ENCODE results near the gene ATP7B. TPM values are rescaled to one million over a fixed set of nuclear protein-coding genes. Genes with fewer than 3 reads are reported as not detected.

The ATP7B gene
- total RNA-seq, 1 donor from 2014 or later = 12.3 TPM

- H3K36me3 Mint-ChIP-seq (ENCODE audit: low read depth, unreplicated experiment) = no peaks in the 10 kb centered on the region
- H3K4me2 ChIP-seq (ENCODE audit: low read length) = no peak overlapping the region
Measured at GRCh38 chr13:51916962-51917361, 94.3 kb downstream of the ATP7B start.

GRCh38 chr13:51916051-51916818, 95.0 kb downstream of the ATP7B start:
- H3K27me3 ChIP-seq (ENCODE audit: insufficient read depth, low read length) = peaks cover 3% of the 10 kb centered on the region
- no peak overlapping the region for H3K27ac ChIP-seq (ENCODE audit: low read depth, low read length)
- no peaks in the 10 kb centered on the region for H3K79me2 ChIP-seq (ENCODE audit: insufficient read depth, low read length)
- no peak for FAIRE-seq
- TF ChIP-seq CTCF (IDR thresholded peaks at IDR 0.05; ENCODE audit: insufficient read depth, low read depth, low read length) (no peak), EZH2 (IDR thresholded peaks at IDR 0.05; ENCODE audit: insufficient read depth, low read length) (no peak)
- Mint-ChIP-seq H3K4me3 (ENCODE audit: unreplicated experiment) (no peak overlapping the region), H3K4me1 (ENCODE audit: low read depth, unreplicated experiment) (no peaks in the 10 kb centered on the region), H3K27ac (ENCODE audit: unreplicated experiment) (no peak overlapping the region), H3K27me3 (ENCODE audit: low read depth, unreplicated experiment) (peaks cover 2% of the 10 kb centered on the region), H3K36me3 (ENCODE audit: low read depth, unreplicated experiment) (no peaks in the 10 kb centered on the region), H3K9me3 (ENCODE audit: unreplicated experiment) (peaks cover 2% of the 10 kb centered on the region)
- no peak overlapping the region for H3K4me3 ChIP-seq (ENCODE audit: insufficient read depth, low read depth, low read length)
- H3K9ac ChIP-seq (ENCODE audit: low read length) = no peak overlapping the region
- no peak overlapping the region for H2AFZ ChIP-seq (ENCODE audit: low read depth, low read length)
- no peaks in the 10 kb centered on the region for H3K4me1 ChIP-seq (ENCODE audit: insufficient read depth, low read length)
- no peaks in the 10 kb centered on the region for H3K9me3 ChIP-seq (ENCODE audit: insufficient read depth, low read depth, low read length)
- H3K36me3 ChIP-seq (ENCODE audit: insufficient read depth, low read length) = no peaks in the 10 kb centered on the region
- no peak overlapping the region for H3K4me2 ChIP-seq (ENCODE audit: low read length)
- no peak for DNase-seq (ENCODE audit: low read depth)
- H4K20me1 ChIP-seq (ENCODE audit: insufficient read depth, low read length) = no peaks in the 10 kb centered on the region

More at GRCh38 chr13:51916962-51917361, 94.3 kb downstream of the ATP7B start:
- no peak for DNase-seq (ENCODE audit: low read depth)
- no peaks in the 10 kb centered on the region for H3K4me1 ChIP-seq (ENCODE audit: insufficient read depth, low read length)
- peaks cover 2% of the 10 kb centered on the region for H3K9me3 Mint-ChIP-seq (ENCODE audit: unreplicated experiment)
- no peaks in the 10 kb centered on the region for H3K36me3 ChIP-seq (ENCODE audit: insufficient read depth, low read length)
- peaks cover 2% of the 10 kb centered on the region for H3K27me3 Mint-ChIP-seq (ENCODE audit: low read depth, unreplicated experiment)
- H3K9ac ChIP-seq (ENCODE audit: low read length) = no peak overlapping the region
- H4K20me1 ChIP-seq (ENCODE audit: insufficient read depth, low read length) = no peaks in the 10 kb centered on the region
- no peaks in the 10 kb centered on the region for H3K4me1 Mint-ChIP-seq (ENCODE audit: low read depth, unreplicated experiment)
- no peak overlapping the region for H3K4me3 Mint-ChIP-seq (ENCODE audit: unreplicated experiment)
- no peaks in the 10 kb centered on the region for H3K79me2 ChIP-seq (ENCODE audit: insufficient read depth, low read length)
- H3K27ac ChIP-seq (ENCODE audit: low read depth, low read length) = no peak overlapping the region
- H2AFZ ChIP-seq (ENCODE audit: low read depth, low read length) = no peak overlapping the region
- no peak overlapping the region for H3K4me3 ChIP-seq (ENCODE audit: insufficient read depth, low read depth, low read length)
- H3K27ac Mint-ChIP-seq (ENCODE audit: unreplicated experiment) = no peak overlapping the region
- no peaks in the 10 kb centered on the region for H3K9me3 ChIP-seq (ENCODE audit: insufficient read depth, low read depth, low read length)
- peaks cover 3% of the 10 kb centered on the region for H3K27me3 ChIP-seq (ENCODE audit: insufficient read depth, low read length)
- TF ChIP-seq CTCF (IDR thresholded peaks at IDR 0.05; ENCODE audit: insufficient read depth, low read depth, low read length) (no peak), EZH2 (IDR thresholded peaks at IDR 0.05; ENCODE audit: insufficient read depth, low read length) (no peak)
- no peak for FAIRE-seq

- H3K4me1 Mint-ChIP-seq (ENCODE audit: low read depth, unreplicated experiment) = no peaks in the 10 kb centered on the region
- H3K27ac ChIP-seq (ENCODE audit: low read depth, low read length) = no peak overlapping the region
- TF ChIP-seq CTCF (IDR thresholded peaks at IDR 0.05; ENCODE audit: insufficient read depth, low read depth, low read length) (no peak), EZH2 (IDR thresholded peaks at IDR 0.05; ENCODE audit: insufficient read depth, low read length) (no peak)
- peaks cover 2% of the 10 kb centered on the region for H3K9me3 Mint-ChIP-seq (ENCODE audit: unreplicated experiment)
- H3K27me3 Mint-ChIP-seq (ENCODE audit: low read depth, unreplicated experiment) = peaks cover 11% of the 10 kb centered on the region
- FAIRE-seq (no peak), DNase-seq (ENCODE audit: low read depth) (no peak)
- H3K79me2 ChIP-seq (ENCODE audit: insufficient read depth, low read length) = no peaks in the 10 kb centered on the region
- H3K36me3 Mint-ChIP-seq (ENCODE audit: low read depth, unreplicated experiment) = no peaks in the 10 kb centered on the region
- no peak overlapping the region for H3K9ac ChIP-seq (ENCODE audit: low read length)
- no peak overlapping the region for H3K4me2 ChIP-seq (ENCODE audit: low read length)
- no peak overlapping the region for H3K4me3 Mint-ChIP-seq (ENCODE audit: unreplicated experiment)
- H3K4me3 ChIP-seq (ENCODE audit: insufficient read depth, low read depth, low read length) = no peak overlapping the region
- H3K9me3 ChIP-seq (ENCODE audit: insufficient read depth, low read depth, low read length) = no peaks in the 10 kb centered on the region
- H3K4me1 ChIP-seq (ENCODE audit: insufficient read depth, low read length) = no peaks in the 10 kb centered on the region
- H2AFZ ChIP-seq (ENCODE audit: low read depth, low read length) = no peak overlapping the region
- no peaks in the 10 kb centered on the region for H3K36me3 ChIP-seq (ENCODE audit: insufficient read depth, low read length)
- no peaks in the 10 kb centered on the region for H4K20me1 ChIP-seq (ENCODE audit: insufficient read depth, low read length)
- no peak overlapping the region for H3K27ac Mint-ChIP-seq (ENCODE audit: unreplicated experiment)
- H3K27me3 ChIP-seq (ENCODE audit: insufficient read depth, low read length) = peaks cover 4% of the 10 kb centered on the region
Measured at GRCh38 chr13:51914137-51914493, 97.1 kb downstream of the ATP7B start.

All from astrocyte (in vitro differentiated cells and primary cell).